Stimulated activated CD8-positive, alpha-beta memory T cell treated with anti-CD3 and anti-CD28 coated beads, Interleukin-12 subunit alpha, Interleukin-12 subunit beta, amount 100 ng/mL, for 24 hours (primary cell): ENCODE results near the gene MITF.

Experiments
- DNase-seq: peaks from one replicate; pipeline ENCODE4 v3.0.0-alpha.2; 2020; ENCODE audit errors: extremely low read depth

MITF gene

GRCh38 chr3:69729147-69729919, 9.9 kb upstream of the MITF start:
- DNase-seq: no peak

GRCh38 chr3:69731080-69731479, 8.2 kb upstream of the MITF start:
- no peak for DNase-seq

GRCh38 chr3:69735893-69736292, 3.4 kb upstream of the MITF start:
- no peak for DNase-seq

- DNase-seq: no peak
Observed at GRCh38 chr3:69737392-69737791, 1.9 kb upstream of the MITF start.

- DNase-seq: no peak
Observed at GRCh38 chr3:69738315-69738714, 949 bp upstream of the MITF start.

GRCh38 chr3:69738859-69739203, 433 bp upstream of the MITF start:
- DNase-seq: no peak

- no peak for DNase-seq
Observed at GRCh38 chr3:69740103-69741021, 1.1 kb downstream of the MITF start.

- DNase-seq: no peak
Observed at GRCh38 chr3:69741032-69741767, 1.9 kb downstream of the MITF start.

- DNase-seq: no peak
Observed at GRCh38 chr3:69742391-69742790, 3.1 kb downstream of the MITF start.

GRCh38 chr3:69743975-69744906, 5.0 kb downstream of the MITF start:
- no peak for DNase-seq

GRCh38 chr3:69745505-69745904, 6.2 kb downstream of the MITF start:
- DNase-seq: no peak

GRCh38 chr3:69746119-69746518, 6.9 kb downstream of the MITF start:
- DNase-seq: no peak

- DNase-seq: no peak
Observed at GRCh38 chr3:69747511-69748258, 8.4 kb downstream of the MITF start.

- no peak for DNase-seq
Observed at GRCh38 chr3:69748503-69748902, 9.2 kb downstream of the MITF start.

- no peak for DNase-seq
Observed at GRCh38 chr3:69749461-69749860, 10.2 kb downstream of the MITF start.

- DNase-seq: no peak
Observed at GRCh38 chr3:69750549-69750948, 11.3 kb downstream of the MITF start.

GRCh38 chr3:69751074-69751476, 11.8 kb downstream of the MITF start:
- DNase-seq: no peak

- no peak for DNase-seq
Observed at GRCh38 chr3:69752241-69752640, 13.0 kb downstream of the MITF start.

GRCh38 chr3:69753179-69753775, 14.0 kb downstream of the MITF start:
- DNase-seq: no peak

GRCh38 chr3:69755795-69756194, 16.5 kb downstream of the MITF start:
- no peak for DNase-seq
